ENCODE results near the gene KLHL14. TPM values are rescaled to one million over a fixed set of nuclear protein-coding genes. Genes with fewer than 3 reads are reported as not detected.

KLHL14 gene
- total and polyA plus RNA-seq, 2 experiments from 2014 or later = 0.44 to 1.9 TPM

- Histone ChIP-seq H3K79me2 (replicated peaks; ENCODE audit: insufficient read depth) (no peaks in the 10 kb centered on the region), H3K4me1 (ENCODE audit: insufficient read depth) (peaks cover 32% of the 10 kb centered on the region), H2AFZ (no peak overlapping the region), H3K27me3 (ENCODE audit: insufficient read depth) (peaks cover 27% of the 10 kb centered on the region), H4K20me1 (replicated peaks; ENCODE audit: insufficient read depth) (no peaks in the 10 kb centered on the region), H3F3A (replicated peaks; ENCODE audit: low read depth) (0 out of 2 replicates have a peak, but pooled peaks cover 4% of the 10 kb centered on the region), H3K9me2 (ENCODE audit: insufficient read depth) (no peaks in the 10 kb centered on the region), H3K4me3 (no peak overlapping the region), H3K4me2 (no peak overlapping the region), H3K36me3 (ENCODE audit: insufficient read depth) (no peaks in the 10 kb centered on the region), H3K27ac (ENCODE audit: low read depth) (no peak overlapping the region)
- ATAC-seq (no peak), DNase-seq (ENCODE audit: low spot score) (no peak)
- Mint-ChIP-seq H3K4me3 (no peak overlapping the region), H3K27ac (no peak overlapping the region), H3K4me1 (peaks cover 42% of the 10 kb centered on the region), H3K36me3 (ENCODE audit: low read depth) (no peaks in the 10 kb centered on the region), H3K9me3 (no peaks in the 10 kb centered on the region; the same call in 2 of the 3 replicates), H3K27me3 (ENCODE audit: insufficient read depth, low read depth, poor library complexity) (peaks cover 11% of the 10 kb centered on the region)
- TF ChIP-seq EZH2phosphoT487 (IDR thresholded peaks at IDR 0.05; ENCODE audit: unreplicated experiment) = no peak
- no peak for TF ChIP-seq JUNB (IDR thresholded peaks at IDR 0.05; ENCODE audit: unreplicated experiment)
- no peak for TF ChIP-seq STAT1 (IDR thresholded peaks at IDR 0.05; ENCODE audit: unreplicated experiment)
- no peak for TF ChIP-seq EZH2 (IDR thresholded peaks at IDR 0.05; ENCODE audit: low read depth, unreplicated experiment)
- TF ChIP-seq REST (IDR thresholded peaks at IDR 0.05; ENCODE audit: unreplicated experiment) = no peak
- no peak for TF ChIP-seq POLR2AphosphoS5 (IDR thresholded peaks at IDR 0.05; ENCODE audit: low read depth)
- no peak for TF ChIP-seq ZNF462 (CRISPR knock-in tag; IDR thresholded peaks at IDR 0.05)
- no peak for TF ChIP-seq CTCF (conservative IDR thresholded peaks at IDR 0.05; ENCODE audit: low read depth in 2 of 2)
- no peak for TF ChIP-seq CREB1 (CRISPR knock-in tag; IDR thresholded peaks at IDR 0.05; ENCODE audit: low read depth)
- no peak for TF ChIP-seq ETS1 (IDR thresholded peaks at IDR 0.05)
- no peak for TF ChIP-seq NANOG (IDR thresholded peaks at IDR 0.05; ENCODE audit: borderline replicate concordance)
- no peak for TF ChIP-seq ZNF331 (CRISPR knock-in tag; IDR thresholded peaks at IDR 0.05; ENCODE audit: low read depth)
Observed at GRCh38 chr18:32764611-32765244, 8.1 kb downstream of the KLHL14 start.

Data from GM23338 (cell line).